Parathyroid adenoma (tissue), 2 donors: Measurements from ENCODE around the gene IL22RA2.
A peak's percentile ranks its signal among the peaks of the same experiment; 100 is the strongest.

Experiments
- H2AFZ ChIP-seq: fragments of 300-600 bp; sonication (generic); one replicate; pipeline ENCODE4 v1.7.0; 2017; ENCODE audit warnings: antibody characterized with exemption, mild to moderate bottlenecking
- H3K27ac ChIP-seq: fragments of 300-600 bp; sonication (generic); one replicate; pipeline ENCODE4 v1.7.0; 2017
- H3K27me3 ChIP-seq: fragments of 300-600 bp; sonication (generic); one replicate; pipeline ENCODE4 v1.7.0; 2017; ENCODE audit warnings: low read length; ENCODE audit not compliant: control insufficient read depth, insufficient read depth
- H3K36me3 ChIP-seq: fragments of 300-600 bp; sonication (generic); one replicate; pipeline ENCODE4 v1.7.0; 2017; ENCODE audit warnings: low read length; ENCODE audit not compliant: control insufficient read depth, insufficient read depth
- H3K4me1 ChIP-seq: fragments of 300-600 bp; sonication (generic); one replicate; pipeline ENCODE4 v1.7.0; 2017; ENCODE audit warnings: control low read depth
- H3K4me2 ChIP-seq: fragments of 300-600 bp; sonication (generic); one replicate; pipeline ENCODE4 v1.7.0; 2017; ENCODE audit warnings: low read length
- H3K4me3 ChIP-seq: fragments of 300-600 bp; sonication (generic); one replicate; pipeline ENCODE4 v1.7.0; 2017; ENCODE audit warnings: low read depth, low read length
- H3K79me2 ChIP-seq: fragments of 300-600 bp; sonication (generic); one replicate; pipeline ENCODE4 v1.7.0; 2017; ENCODE audit warnings: control low read depth
- H3K9ac ChIP-seq: fragments of 300-600 bp; sonication (generic); one replicate; pipeline ENCODE4 v1.7.0; 2017; ENCODE audit warnings: mild to moderate bottlenecking
- H3K9me3 ChIP-seq: fragments of 300-600 bp; sonication (generic); one replicate; pipeline ENCODE4 v1.7.0; 2017; ENCODE audit warnings: low read length; ENCODE audit not compliant: control insufficient read depth
- CTCF ChIP-seq: fragments of 300-600 bp; sonication (generic); IDR thresholded peaks from one replicate; pipeline ENCODE4 v1.7.0; 2017; ENCODE audit warnings: antibody characterized with exemption, mild to moderate bottlenecking
- donor health status: primary hyperparathyroidism.

The IL22RA2 gene

GRCh38 chr6:137165375-137166246, 7.8 kb downstream of the IL22RA2 start:
- Histone ChIP-seq H3K36me3 (no peaks in the 10 kb centered on the region), H3K4me3 (peak overlapping the region; percentile 1), H3K9ac (no peak overlapping the region), H3K27me3 (no peaks in the 10 kb centered on the region), H2AFZ (no peak overlapping the region), H3K4me1 (peaks cover 6% of the 10 kb centered on the region), H3K27ac (no peak overlapping the region), H3K9me3 (no peaks in the 10 kb centered on the region), H3K4me2 (peak overlapping the region; percentile 21), H3K79me2 (no peaks in the 10 kb centered on the region)
- peak; percentile 83 for TF ChIP-seq CTCF

GRCh38 chr6:137163732-137164318, 9.6 kb downstream of the IL22RA2 start:
- no peak for TF ChIP-seq CTCF
- Histone ChIP-seq H3K9ac (no peak overlapping the region), H3K27ac (no peak overlapping the region), H3K79me2 (no peaks in the 10 kb centered on the region), H3K4me2 (no peak overlapping the region), H3K9me3 (no peaks in the 10 kb centered on the region), H3K36me3 (no peaks in the 10 kb centered on the region), H3K4me3 (no peak overlapping the region), H3K27me3 (no peaks in the 10 kb centered on the region), H2AFZ (no peak overlapping the region), H3K4me1 (peaks cover 6% of the 10 kb centered on the region)

- H3K27ac ChIP-seq, result no peak overlapping the region
- no peak overlapping the region for H3K4me2 ChIP-seq
These were observed 10.6 kb downstream of the IL22RA2 start for GRCh38 chr6:137162692-137163306.

GRCh38 chr6:137161949-137162348, 11.5 kb downstream of the IL22RA2 start:
- no peaks in the 10 kb centered on the region for H3K79me2 ChIP-seq
- no peak for TF ChIP-seq CTCF
- no peak overlapping the region for H3K4me3 ChIP-seq

More at GRCh38 chr6:137162692-137163306, 10.6 kb downstream of the IL22RA2 start:
- no peaks in the 10 kb centered on the region for H3K9me3 ChIP-seq
- H3K36me3 ChIP-seq, result no peaks in the 10 kb centered on the region
- no peaks in the 10 kb centered on the region for H3K27me3 ChIP-seq
- no peak overlapping the region for H3K9ac ChIP-seq
- no peak overlapping the region for H2AFZ ChIP-seq
- peaks cover 6% of the 10 kb centered on the region for H3K4me1 ChIP-seq
- TF ChIP-seq CTCF, result no peak
- H3K4me3 ChIP-seq, result no peak overlapping the region
- no peaks in the 10 kb centered on the region for H3K79me2 ChIP-seq

More at GRCh38 chr6:137161949-137162348, 11.5 kb downstream of the IL22RA2 start:
- no peak overlapping the region for H2AFZ ChIP-seq
- no peaks in the 10 kb centered on the region for H3K27me3 ChIP-seq
- H3K36me3 ChIP-seq, result no peaks in the 10 kb centered on the region
- H3K9me3 ChIP-seq, result no peaks in the 10 kb centered on the region
- no peak overlapping the region for H3K4me2 ChIP-seq
- no peak overlapping the region for H3K27ac ChIP-seq
- peaks cover 6% of the 10 kb centered on the region for H3K4me1 ChIP-seq
- H3K9ac ChIP-seq, result no peak overlapping the region
